HG02884 (cell line): ENCODE data around the gene NCAM2.
"Not testable (repeated sequence)": the region's sequence is repeated elsewhere in the genome, so short reads cannot be mapped to it uniquely, and the experiment has no call there.

Source experiments
- ATAC-seq: cut with Tn5 transposase; IDR thresholded peaks from one replicate; pipeline ENCODE4 v1.9.1; 2021; ENCODE audit warnings: mild to moderate bottlenecking, moderate library complexity; ENCODE audit not compliant: unreplicated experiment

NCAM2 gene

GRCh38 chr21:21101911-21102310 is 103.7 kb downstream of the NCAM2 start:
- no peak for ATAC-seq

- no peak for ATAC-seq
Measured at GRCh38 chr21:21102896-21103295, 104.7 kb downstream of the NCAM2 start.

GRCh38 chr21:21103692-21104091 is 105.5 kb downstream of the NCAM2 start:
- no peak for ATAC-seq

GRCh38 chr21:21109736-21110135 is 111.5 kb downstream of the NCAM2 start:
- no peak for ATAC-seq

GRCh38 chr21:21111309-21111920 is 113.2 kb downstream of the NCAM2 start:
- ATAC-seq: no peak

GRCh38 chr21:21114461-21114860 is 116.3 kb downstream of the NCAM2 start:
- ATAC-seq: no peak

GRCh38 chr21:21119091-21119490 is 120.9 kb downstream of the NCAM2 start:
- ATAC-seq: no peak

- no peak for ATAC-seq
Measured at GRCh38 chr21:21122680-21123079, 124.5 kb downstream of the NCAM2 start.

- no peak for ATAC-seq
Measured at GRCh38 chr21:21132390-21132789, 134.2 kb downstream of the NCAM2 start.

- no peak for ATAC-seq
Measured at GRCh38 chr21:21137986-21138385, 139.8 kb downstream of the NCAM2 start.

- no peak for ATAC-seq
Measured at GRCh38 chr21:21146587-21147373, 148.6 kb downstream of the NCAM2 start.

- ATAC-seq: no peak
Measured at GRCh38 chr21:21147374-21147745, 149.2 kb downstream of the NCAM2 start.

- ATAC-seq: no peak
Measured at GRCh38 chr21:21148009-21148408, 149.8 kb downstream of the NCAM2 start.

- no peak for ATAC-seq
Measured at GRCh38 chr21:21148514-21148913, 150.3 kb downstream of the NCAM2 start.

- ATAC-seq: not testable (repeated sequence)
Measured at GRCh38 chr21:21149445-21149844, 151.2 kb downstream of the NCAM2 start.

GRCh38 chr21:21151231-21151630 is 153.0 kb downstream of the NCAM2 start:
- ATAC-seq: no peak

- ATAC-seq: no peak
Measured at GRCh38 chr21:21156397-21156796, 158.2 kb downstream of the NCAM2 start.

GRCh38 chr21:21156957-21157356 is 158.7 kb downstream of the NCAM2 start:
- no peak for ATAC-seq

- ATAC-seq: no peak
Measured at GRCh38 chr21:21158376-21158918, 160.2 kb downstream of the NCAM2 start.

- ATAC-seq: no peak
Measured at GRCh38 chr21:21159253-21159899, 161.2 kb downstream of the NCAM2 start.

GRCh38 chr21:21162786-21163185 is 164.6 kb downstream of the NCAM2 start:
- ATAC-seq: no peak

GRCh38 chr21:21163904-21164303 is 165.7 kb downstream of the NCAM2 start:
- ATAC-seq: no peak
